Mesendoderm (in vitro differentiated cells): ENCODE data around the gene MARCO.

Source experiments
- DNase-seq: peaks from one replicate; pipeline ENCODE4 v3.0.0; 2013
- H2AK5ac ChIP-seq: 2 replicates; pipeline ENCODE4 v1.6.1; 2013; ENCODE audit warnings: low read length, inconsistent platforms
- H2BK120ac ChIP-seq: 2 replicates; pipeline ENCODE4 v1.6.1; 2013; ENCODE audit warnings: low read depth, mild to moderate bottlenecking, low read length, moderate library complexity, mixed read lengths
- H2BK15ac ChIP-seq: replicated peaks from 2 replicates; pipeline ENCODE4 v1.6.1; 2013; ENCODE audit warnings: low read depth, mild to moderate bottlenecking, moderate library complexity
- H2BK5ac ChIP-seq: 2 replicates; pipeline ENCODE4 v1.6.1; 2013; ENCODE audit warnings: low read length, inconsistent platforms
- H3K18ac ChIP-seq: 2 replicates; pipeline ENCODE4 v1.6.1; 2013; ENCODE audit warnings: mild to moderate bottlenecking, low read length, mixed read lengths
- H3K23ac ChIP-seq: one replicate; pipeline ENCODE4 v1.6.1; 2013; ENCODE audit warnings: low read length
- H3K27ac ChIP-seq: 2 replicates; pipeline ENCODE4 v1.5.1; 2013; ENCODE audit warnings: low read depth, mild to moderate bottlenecking, inconsistent platforms, low read length, moderate library complexity
- H3K27me3 ChIP-seq: 2 replicates; pipeline ENCODE4 v1.6.1; 2013; ENCODE audit warnings: low read length, control low read depth, mild to moderate bottlenecking, inconsistent platforms; ENCODE audit not compliant: insufficient read depth, poor library complexity
- H3K36me3 ChIP-seq: 2 replicates; pipeline ENCODE4 v1.6.1; 2013; ENCODE audit warnings: low read length, inconsistent platforms; ENCODE audit not compliant: control insufficient read depth, insufficient read depth
- H3K4ac ChIP-seq: one replicate; pipeline ENCODE4 v1.6.1; 2013; ENCODE audit warnings: low read depth, mild to moderate bottlenecking, low read length, moderate library complexity
- H3K4me1 ChIP-seq: 2 replicates; pipeline ENCODE4 v1.6.1; 2013; ENCODE audit warnings: low read depth, low read length, inconsistent platforms; ENCODE audit not compliant: control insufficient read depth
- H3K4me2 ChIP-seq: 2 replicates; pipeline ENCODE4 v1.6.1; 2013; ENCODE audit warnings: low read length
- H3K4me3 ChIP-seq: 2 replicates; pipeline ENCODE4 v1.5.1; 2013; ENCODE audit warnings: mild to moderate bottlenecking, low read length
- H3K56ac ChIP-seq: one replicate; pipeline ENCODE4 v1.6.1; 2013; ENCODE audit warnings: low read length
- H3K79me1 ChIP-seq: 2 replicates; pipeline ENCODE4 v1.6.1; 2013; ENCODE audit warnings: low read length, inconsistent platforms
- H3K79me2 ChIP-seq: 2 replicates; pipeline ENCODE4 v1.6.1; 2013; ENCODE audit warnings: mild to moderate bottlenecking, low read length; ENCODE audit not compliant: control insufficient read depth, insufficient read depth
- H3K9ac ChIP-seq: 2 replicates; pipeline ENCODE4 v1.6.1; 2013; ENCODE audit warnings: low read length, inconsistent platforms
- H4K5ac ChIP-seq: one replicate; pipeline ENCODE4 v1.6.1; 2013; ENCODE audit warnings: low read length
- H4K8ac ChIP-seq: one replicate; pipeline ENCODE4 v1.6.1; 2013; ENCODE audit warnings: low read depth, mild to moderate bottlenecking, control low read depth, low read length, moderate library complexity
- WGBS: extraction: QIAGEN DNeasy Blood & Tissue Kit; methylation state at CpG from one replicate; pipeline ENCODE4 v1.1.7; 2013; ENCODE audit warnings: low lambda C conversion rate, missing lambda C conversion rate; ENCODE audit not compliant: insufficient coverage; ENCODE audit errors: extremely low coverage; 5-methylcytosine and 5-hydroxymethylcytosine counted together

Gene MARCO

GRCh38 chr2:118980022-118980421 is 38.0 kb downstream of the MARCO start:
- no peak overlapping the region for H2AK5ac ChIP-seq

DNA sequence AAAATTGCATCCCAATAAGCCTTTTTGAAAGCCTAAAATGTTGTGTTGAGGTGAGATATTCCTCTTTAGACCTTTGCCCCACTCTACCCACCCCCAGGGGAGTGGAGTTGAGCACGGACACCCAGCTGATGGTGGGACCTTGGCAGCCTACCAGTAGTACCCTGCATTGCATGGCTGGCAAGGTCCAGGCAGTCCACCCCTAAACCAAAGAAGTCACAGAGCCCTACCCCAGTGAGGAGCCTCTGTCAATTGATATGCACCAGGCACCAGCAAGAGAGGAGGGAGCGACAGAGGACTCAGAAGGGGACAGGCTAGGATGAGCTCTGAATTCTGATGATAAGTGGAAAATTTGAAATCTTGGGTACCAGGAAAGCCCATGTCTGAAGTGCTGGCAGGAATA is 38.6 kb downstream of the MARCO start:
- no peak overlapping the region for H3K4ac ChIP-seq
- DNase-seq = no peak
- H3K79me2 ChIP-seq = no peaks in the 10 kb centered on the region
- H4K5ac ChIP-seq = no peak overlapping the region
- no peak overlapping the region for H3K23ac ChIP-seq
- no peak overlapping the region for H3K18ac ChIP-seq
- no peak overlapping the region for H2BK5ac ChIP-seq
- H3K56ac ChIP-seq = no peak overlapping the region
- H3K4me1 ChIP-seq = no peaks in the 10 kb centered on the region
- H3K79me1 ChIP-seq = no peaks in the 10 kb centered on the region
- no peak overlapping the region for H2AK5ac ChIP-seq
- H3K36me3 ChIP-seq = no peaks in the 10 kb centered on the region
- no peak overlapping the region for H4K8ac ChIP-seq
- H3K4me3 ChIP-seq = no peak overlapping the region
- WGBS = no CpG with 5 or more reads among the region's 2 CpGs
- H2BK120ac ChIP-seq = no peak overlapping the region
- no peak overlapping the region for H3K4me2 ChIP-seq
- no peak overlapping the region for H3K9ac ChIP-seq
- no peaks in the 10 kb centered on the region for H3K27me3 ChIP-seq
- H2BK15ac ChIP-seq = no peak overlapping the region
- H3K27ac ChIP-seq = no peak overlapping the region

More at GRCh38 chr2:118980022-118980421, 38.0 kb downstream of the MARCO start:
- Histone ChIP-seq H3K4me1 (no peaks in the 10 kb centered on the region), H3K79me2 (no peaks in the 10 kb centered on the region), H3K23ac (no peak overlapping the region), H4K5ac (no peak overlapping the region), H2BK5ac (no peak overlapping the region), H3K27ac (no peak overlapping the region), H3K56ac (no peak overlapping the region), H3K18ac (no peak overlapping the region), H2BK15ac (no peak overlapping the region), H3K79me1 (no peaks in the 10 kb centered on the region), H3K4me3 (no peak overlapping the region), H3K9ac (no peak overlapping the region), H3K4ac (no peak overlapping the region), H3K36me3 (no peaks in the 10 kb centered on the region), H3K4me2 (no peak overlapping the region), H2BK120ac (no peak overlapping the region), H3K27me3 (no peaks in the 10 kb centered on the region), H4K8ac (no peak overlapping the region)
- WGBS = no CpG with 5 or more reads among the region's 4 CpGs
- no peak for DNase-seq

DNA sequence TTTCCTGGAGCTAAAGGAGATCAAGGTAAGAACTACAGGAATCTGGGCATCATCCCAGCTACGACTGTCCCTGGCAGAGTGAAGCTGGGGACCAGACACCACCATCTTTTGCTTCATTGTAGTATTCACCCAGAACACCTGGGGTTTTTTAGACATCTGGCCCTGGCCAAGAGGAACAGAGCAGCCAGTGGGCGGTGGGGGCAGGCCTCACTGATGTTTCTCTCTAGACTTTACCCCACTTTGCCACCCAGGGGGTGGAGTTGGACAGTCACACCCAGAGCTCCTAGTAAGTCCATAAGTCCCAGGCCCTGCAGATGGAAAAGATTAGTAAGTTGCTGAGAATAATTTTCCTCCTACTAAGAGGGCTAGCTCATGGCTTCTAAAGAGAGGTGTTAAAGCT is 39.6 kb downstream of the MARCO start:
- Histone ChIP-seq H2BK120ac (no peak overlapping the region), H3K18ac (no peak overlapping the region), H3K27me3 (no peaks in the 10 kb centered on the region), H3K9ac (no peak overlapping the region), H3K4ac (no peak overlapping the region), H2AK5ac (no peak overlapping the region), H3K4me2 (no peak overlapping the region), H3K23ac (no peak overlapping the region), H3K36me3 (no peaks in the 10 kb centered on the region), H3K79me2 (no peaks in the 10 kb centered on the region), H4K5ac (no peak overlapping the region), H3K4me3 (no peak overlapping the region), H4K8ac (no peak overlapping the region), H3K4me1 (no peaks in the 10 kb centered on the region), H3K27ac (no peak overlapping the region), H2BK5ac (no peak overlapping the region), H3K79me1 (no peaks in the 10 kb centered on the region), H2BK15ac (no peak overlapping the region), H3K56ac (no peak overlapping the region)
- no peak for DNase-seq
- WGBS = no CpG with 5 or more reads among the region's 2 CpGs

- DNase-seq = no peak
- Histone ChIP-seq H4K5ac (no peak overlapping the region), H3K79me2 (no peaks in the 10 kb centered on the region), H3K56ac (no peak overlapping the region), H3K9ac (no peak overlapping the region), H2BK5ac (no peak overlapping the region), H3K27ac (no peak overlapping the region), H4K8ac (no peak overlapping the region), H2BK15ac (no peak overlapping the region), H3K79me1 (no peaks in the 10 kb centered on the region), H2BK120ac (no peak overlapping the region), H3K23ac (no peak overlapping the region), H3K4me2 (no peak overlapping the region), H3K27me3 (no peaks in the 10 kb centered on the region), H2AK5ac (no peak overlapping the region), H3K4me1 (no peaks in the 10 kb centered on the region), H3K4ac (no peak overlapping the region), H3K4me3 (no peak overlapping the region), H3K36me3 (no peaks in the 10 kb centered on the region), H3K18ac (no peak overlapping the region)
- WGBS = no CpG with 5 or more reads among the region's 3 CpGs
Observed at GRCh38 chr2:118982039-118982438, 40.0 kb downstream of the MARCO start.

DNA sequence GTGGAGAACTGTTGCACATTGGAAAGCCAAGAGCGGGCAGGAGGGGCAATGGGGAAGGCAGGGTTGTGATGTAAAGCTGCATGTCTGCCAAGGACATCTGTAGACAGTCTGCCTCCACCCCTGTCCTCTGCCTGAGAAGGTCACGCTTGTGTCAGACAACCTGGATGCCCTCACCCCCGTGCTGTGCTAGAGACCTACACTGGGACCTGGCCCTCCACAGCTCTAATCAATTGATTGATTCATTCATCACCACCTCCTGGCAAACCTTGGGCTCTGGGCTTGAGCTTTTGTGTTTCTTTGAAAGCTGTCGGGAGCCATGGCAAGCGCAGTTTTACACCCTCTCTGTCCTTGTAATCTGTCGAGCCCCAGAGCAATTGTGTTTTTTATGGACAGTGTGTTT is 41.1 kb downstream of the MARCO start:
- H2BK15ac ChIP-seq = no peak overlapping the region
- no peak overlapping the region for H4K8ac ChIP-seq
- H3K4me3 ChIP-seq = no peak overlapping the region
- no peak overlapping the region for H3K9ac ChIP-seq
- no peak for DNase-seq
- no peaks in the 10 kb centered on the region for H3K79me1 ChIP-seq
- no peak overlapping the region for H3K27ac ChIP-seq
- H4K5ac ChIP-seq = no peak overlapping the region
- H3K36me3 ChIP-seq = no peaks in the 10 kb centered on the region
- H3K4ac ChIP-seq = no peak overlapping the region
- H3K18ac ChIP-seq = no peak overlapping the region
- no peak overlapping the region for H2BK5ac ChIP-seq
- H3K79me2 ChIP-seq = no peaks in the 10 kb centered on the region
- no peak overlapping the region for H3K23ac ChIP-seq
- H3K4me1 ChIP-seq = no peaks in the 10 kb centered on the region
- no peak overlapping the region for H2AK5ac ChIP-seq
- no peak overlapping the region for H2BK120ac ChIP-seq
- no CpG with 5 or more reads among the region's 6 CpGs for WGBS
- H3K27me3 ChIP-seq = no peaks in the 10 kb centered on the region
- no peak overlapping the region for H3K4me2 ChIP-seq
- no peak overlapping the region for H3K56ac ChIP-seq

GRCh38 chr2:118983915-118984314 is 41.9 kb downstream of the MARCO start:
- no peak overlapping the region for H4K5ac ChIP-seq
- DNase-seq = no peak
- H3K9ac ChIP-seq = no peak overlapping the region
- no peak overlapping the region for H4K8ac ChIP-seq
- whole genome bisulfite sequencing = no CpG with 5 or more reads among the region's 1 CpG
- H3K79me1 ChIP-seq = no peaks in the 10 kb centered on the region
- H3K36me3 ChIP-seq = no peaks in the 10 kb centered on the region
- H3K4me3 ChIP-seq = no peak overlapping the region
- no peak overlapping the region for H3K27ac ChIP-seq
- no peak overlapping the region for H3K4me2 ChIP-seq
- no peak overlapping the region for H3K18ac ChIP-seq
- no peak overlapping the region for H2BK15ac ChIP-seq
- no peak overlapping the region for H2BK5ac ChIP-seq
- no peaks in the 10 kb centered on the region for H3K4me1 ChIP-seq
- no peak overlapping the region for H2BK120ac ChIP-seq
- H3K27me3 ChIP-seq = no peaks in the 10 kb centered on the region
- no peak overlapping the region for H3K4ac ChIP-seq
- no peak overlapping the region for H3K56ac ChIP-seq
- H2AK5ac ChIP-seq = no peak overlapping the region
- H3K79me2 ChIP-seq = no peaks in the 10 kb centered on the region
- no peak overlapping the region for H3K23ac ChIP-seq
